NCI-H460 (cell line): ENCODE results near the gene GRIN3A. TPM values are rescaled to one million over a fixed set of nuclear protein-coding genes. Genes with fewer than 3 reads are reported as not detected.

Experiments
- DNase-seq: peaks from one replicate; pipeline ENCODE4 v3.0.0-alpha.2; 2016; ENCODE audit warnings: low read depth; ENCODE audit errors: extremely low read depth
- total RNA-seq: library from RNA; depleted of rRNA; stranded (reverse); fragments of >200 nt; shearing (Covaris generic); gene quantifications from 2 replicates; pipeline ENCODE4 v1.2.3, GENCODE V29; 2014; rRNA removed

Gene GRIN3A
- total RNA-seq, 1 experiment from 2014 or later = not detected

DNA sequence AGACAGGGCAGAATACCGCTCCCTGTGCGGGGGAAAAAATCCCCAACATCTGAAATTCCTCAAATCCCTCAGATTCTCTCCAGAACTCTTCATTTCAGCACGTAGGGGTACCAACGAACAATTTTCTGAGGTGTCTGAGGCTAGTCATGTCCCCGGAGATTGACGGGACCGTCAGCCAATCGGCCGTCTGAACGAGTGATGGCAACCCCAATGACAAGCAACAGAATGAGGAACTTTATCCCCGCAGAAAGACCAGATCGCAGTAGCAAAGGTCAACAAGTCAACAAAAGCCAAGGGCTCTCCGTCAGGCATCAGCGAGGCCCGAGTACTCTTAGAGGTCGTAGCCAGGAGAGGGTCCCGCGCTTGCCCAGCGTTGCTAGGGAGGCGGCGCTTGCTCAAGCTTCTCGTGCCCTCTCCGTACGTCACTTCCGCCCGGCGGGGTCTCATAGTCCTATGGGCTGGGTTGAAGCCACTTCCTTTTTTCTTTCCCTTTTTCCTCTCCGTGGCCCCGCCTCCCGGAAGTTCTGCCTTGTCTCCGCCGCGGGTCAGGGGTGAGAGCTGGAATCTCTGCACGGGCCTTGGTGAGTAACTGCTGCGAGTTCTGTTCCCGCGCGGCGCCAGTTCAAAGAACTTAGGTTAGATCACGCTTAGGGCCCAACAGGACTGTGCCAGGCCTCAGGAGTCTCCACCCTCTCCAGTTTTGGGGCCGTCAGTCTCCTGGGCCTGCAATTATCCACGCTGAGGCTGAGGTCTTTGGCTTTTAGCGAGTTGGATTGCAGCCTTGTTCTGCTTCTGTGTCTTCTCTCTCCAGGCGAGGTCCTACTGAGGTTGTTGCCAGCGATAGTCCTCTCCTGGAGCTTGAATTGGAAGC, 204.9 kb downstream of the GRIN3A start, which contains the start of gene RNF20:
Gene RNF20 (plus strand): TSS at position 520 of the 871 bp plus-strand sequence. CDS start 1,571 bp downstream, outside the sequence.
- peak; percentile 99 for DNase-seq

DNA sequence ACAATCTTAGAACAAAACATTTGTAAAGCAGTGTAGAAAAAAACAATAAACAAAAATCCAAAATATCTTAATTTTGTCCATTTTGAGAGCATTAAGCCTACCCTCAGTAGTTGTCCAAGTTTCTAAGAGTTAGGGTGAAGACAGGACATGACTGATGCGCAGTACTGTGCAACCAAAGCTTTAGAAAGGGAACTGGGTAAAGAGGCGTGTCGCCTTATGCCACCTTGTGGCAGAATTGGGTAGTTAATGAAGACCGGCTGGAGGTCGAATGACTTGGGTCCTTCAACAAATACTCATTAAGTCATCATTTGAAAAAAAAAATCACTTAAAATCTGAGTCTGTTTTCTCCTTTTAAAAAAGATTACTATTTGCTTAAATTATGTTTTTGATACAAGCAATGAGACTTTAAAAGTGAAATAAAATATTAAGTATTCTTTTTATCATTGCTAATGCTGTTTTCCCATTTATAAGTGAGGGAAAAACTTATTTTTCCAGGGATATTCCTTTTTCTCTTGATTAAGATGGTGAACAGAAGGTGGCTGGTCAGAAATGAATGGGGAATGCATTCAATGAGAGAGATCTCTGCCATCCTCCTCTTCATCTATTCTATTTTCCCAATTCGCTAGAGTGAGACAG, 208.3 kb downstream of the GRIN3A start:
- DNase-seq = peak; percentile 78

- DNase-seq = no peak
Observed at GRCh38 chr9:101528015-101528414, 210.4 kb downstream of the GRIN3A start.

GRCh38 chr9:101527066-101527465, 211.4 kb downstream of the GRIN3A start:
- no peak for DNase-seq

- no peak for DNase-seq
Observed at GRCh38 chr9:101524371-101524770, 214.1 kb downstream of the GRIN3A start.

Other genes with a start within 250 kb of the GRIN3A start
- 32.1 and 37.6 TPM in 2 replicates for gene RNF20, start 204.8 kb downstream of the GRIN3A start, total RNA-seq
- gene PPP3R2, start 143.7 kb downstream of the GRIN3A start, total RNA-seq = not detected in 2 replicates